Right ventricle myocardium inferior (tissue), 1 donor: ENCODE measurements around the gene TIAL1. TPM values are rescaled to one million over a fixed set of nuclear protein-coding genes. Genes with fewer than 3 reads are reported as not detected.

Source experiments
- total RNA-seq: library from RNA; stranded (reverse); fragmentation: NEBNext Ultra II Directional; extraction: Animal tissue kit (Norgen Biotek cat#: 25700); gene quantifications from one replicate; pipeline ENCODE4 v1.2.1, GENCODE V29; 2021
- donor health status: DM: no; HTN: yes; CAD: no; lungs with severe emphysema.

Gene TIAL1
- total RNA-seq, 1 donor from 2014 or later, result 74.0 TPM

Other genes with a start within 250 kb of the TIAL1 start
- gene RGS10, start 54.2 kb downstream of the TIAL1 start, total RNA-seq, result 7.2 TPM
- gene BAG3, start 54.4 kb upstream of the TIAL1 start, total RNA-seq, result 152 TPM
- 4.0 TPM for gene INPP5F, start 129.1 kb upstream of the TIAL1 start, total RNA-seq